ENCODE measurements around the gene PTPN9.
"Not testable (repeated sequence)": the region's sequence is repeated elsewhere in the genome, so short reads cannot be mapped to it uniquely, and the experiment has no call there.

PTPN9 gene

GRCh38 chr15:75582943-75583342, 3.8 kb upstream of the PTPN9 start:
- FAIRE-seq = not testable (repeated sequence)

- no peak for FAIRE-seq
Measured at GRCh38 chr15:75578173-75578947, 755 bp downstream of the PTPN9 start.

- no peak for FAIRE-seq
Measured at GRCh38 chr15:75577401-75578172, 1.5 kb downstream of the PTPN9 start.

GRCh38 chr15:75573648-75574384, 5.3 kb downstream of the PTPN9 start:
- no peak for FAIRE-seq

- FAIRE-seq = no peak
Measured at GRCh38 chr15:75570126-75570845, 8.8 kb downstream of the PTPN9 start.

- no peak for FAIRE-seq
Measured at GRCh38 chr15:75565062-75565970, 13.8 kb downstream of the PTPN9 start.

GRCh38 chr15:75561888-75562287, 17.2 kb downstream of the PTPN9 start:
- FAIRE-seq = no peak

- not testable (repeated sequence) for FAIRE-seq
Measured at GRCh38 chr15:75559360-75559759, 19.8 kb downstream of the PTPN9 start.

- FAIRE-seq = not testable (repeated sequence)
Measured at GRCh38 chr15:75558955-75559354, 20.2 kb downstream of the PTPN9 start.

GRCh38 chr15:75554717-75555116, 24.4 kb downstream of the PTPN9 start:
- no peak for FAIRE-seq

- no peak for FAIRE-seq
Measured at GRCh38 chr15:75553659-75554058, 25.5 kb downstream of the PTPN9 start.

GRCh38 chr15:75551091-75551490, 28.0 kb downstream of the PTPN9 start:
- no peak for FAIRE-seq

GRCh38 chr15:75545064-75545463, 34.1 kb downstream of the PTPN9 start:
- no peak for FAIRE-seq

- FAIRE-seq = no peak
Measured at GRCh38 chr15:75544359-75544758, 34.8 kb downstream of the PTPN9 start.

GRCh38 chr15:75542949-75543545, 36.1 kb downstream of the PTPN9 start:
- not testable (repeated sequence) for FAIRE-seq

GRCh38 chr15:75542386-75542797, 36.7 kb downstream of the PTPN9 start:
- no peak for FAIRE-seq

- no peak for FAIRE-seq
Measured at GRCh38 chr15:75538376-75538775, 40.7 kb downstream of the PTPN9 start.

GRCh38 chr15:75533945-75534344, 45.2 kb downstream of the PTPN9 start:
- no peak for FAIRE-seq

- FAIRE-seq = no peak
Measured at GRCh38 chr15:75532413-75533250, 46.5 kb downstream of the PTPN9 start.

- no peak for FAIRE-seq
Measured at GRCh38 chr15:75531041-75531450, 48.1 kb downstream of the PTPN9 start.
